ENCODE results near the gene PRPF31.

Gene PRPF31

GRCh38 chr19:54107876-54108490 is 7.6 kb upstream of the PRPF31 start:
- no peak for DNase-seq (ENCODE audit: low spot score)

DNA sequence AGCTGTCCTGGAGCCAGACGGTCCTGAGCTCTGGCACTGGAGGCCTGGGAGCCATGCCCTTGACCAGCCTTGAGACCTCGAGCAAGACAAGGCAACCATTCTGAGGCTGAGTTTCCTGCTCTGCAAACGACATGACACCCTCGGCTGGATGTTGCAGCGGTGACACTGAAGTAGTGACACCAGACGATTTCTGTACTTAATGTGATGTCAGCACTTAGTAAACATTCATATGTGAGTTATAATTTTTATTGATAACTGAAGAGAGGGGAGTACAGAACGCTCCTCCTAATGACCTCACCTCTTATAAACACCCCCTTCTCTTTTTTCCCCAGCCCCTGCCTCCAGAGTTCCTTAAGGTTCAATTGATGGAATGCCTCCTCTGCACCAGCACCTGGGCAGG is 7.1 kb upstream of the PRPF31 start:
- no peak for DNase-seq (ENCODE audit: low spot score)

GRCh38 chr19:54109651-54110050 is 5.9 kb upstream of the PRPF31 start:
- DNase-seq (ENCODE audit: low spot score), result no peak

DNA sequence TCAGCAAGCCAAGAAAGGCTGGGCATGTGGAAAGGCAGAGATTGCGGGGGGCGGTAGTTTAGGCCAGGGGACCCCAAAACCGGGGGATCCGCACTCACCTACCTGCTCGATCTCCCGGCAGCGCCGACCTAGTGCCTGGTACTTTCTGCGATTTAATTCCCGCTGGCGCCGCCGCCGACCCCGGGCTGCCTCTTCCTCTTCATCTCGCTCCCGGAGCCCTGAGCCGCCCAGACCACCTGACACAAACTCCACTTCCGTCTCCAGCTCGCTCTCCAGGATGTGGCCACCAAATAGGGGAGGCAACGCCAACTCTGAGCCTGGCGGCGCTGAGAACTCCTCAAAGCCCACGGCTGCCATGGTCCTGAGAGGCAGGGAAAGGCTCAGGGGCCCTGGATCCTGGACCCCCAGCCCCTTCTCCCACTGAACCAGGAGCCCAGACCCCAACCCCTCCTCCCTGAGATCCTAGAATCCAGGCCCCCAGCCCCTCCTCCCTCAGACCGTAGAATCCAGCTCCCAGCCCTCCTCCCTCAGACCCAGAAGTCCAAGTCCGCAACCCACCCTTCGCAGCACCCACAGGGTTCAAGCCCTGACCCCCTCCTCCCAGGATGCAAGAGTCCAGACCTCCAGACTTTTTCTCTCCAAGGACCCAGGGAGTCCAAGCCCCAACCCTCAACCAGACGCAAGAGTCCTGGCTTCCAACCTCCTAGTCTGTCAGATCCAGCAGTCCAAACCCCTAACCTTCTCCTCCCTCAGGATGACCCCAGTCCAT is 1.0 kb upstream of the PRPF31 start:
- DNase-seq (ENCODE audit: low spot score), result peak; percentile 38

DNA sequence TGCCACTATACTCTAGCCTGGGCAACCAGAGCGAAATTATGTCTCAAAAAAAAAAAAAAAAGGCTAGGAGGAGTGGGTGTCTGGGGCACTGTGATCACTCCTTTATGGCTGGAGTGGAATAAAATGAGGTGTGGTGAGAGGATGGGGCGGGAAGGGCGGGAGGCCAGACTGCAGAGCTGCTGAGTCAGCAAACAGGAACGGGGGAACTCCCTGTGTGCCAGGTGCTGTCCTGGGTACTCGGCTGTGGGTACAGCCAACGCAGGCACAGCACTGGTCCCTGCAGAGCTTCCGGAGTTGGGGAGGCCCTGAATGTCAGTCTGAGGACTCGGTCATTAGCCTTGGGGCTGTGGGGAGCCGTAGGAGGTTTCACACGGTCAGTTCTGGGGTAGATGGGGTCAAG is 5.7 kb downstream of the PRPF31 start:
- DNase-seq (ENCODE audit: low spot score), result no peak

GRCh38 chr19:54123682-54124081 is 8.1 kb downstream of the PRPF31 start:
- DNase-seq (ENCODE audit: low spot score), result no peak

- DNase-seq (ENCODE audit: low spot score), result no peak
These were observed 8.8 kb downstream of the PRPF31 start for GRCh38 chr19:54124393-54124792.

GRCh38 chr19:54125713-54126112 is 10.2 kb downstream of the PRPF31 start:
- DNase-seq (ENCODE audit: low spot score), result no peak

DNA sequence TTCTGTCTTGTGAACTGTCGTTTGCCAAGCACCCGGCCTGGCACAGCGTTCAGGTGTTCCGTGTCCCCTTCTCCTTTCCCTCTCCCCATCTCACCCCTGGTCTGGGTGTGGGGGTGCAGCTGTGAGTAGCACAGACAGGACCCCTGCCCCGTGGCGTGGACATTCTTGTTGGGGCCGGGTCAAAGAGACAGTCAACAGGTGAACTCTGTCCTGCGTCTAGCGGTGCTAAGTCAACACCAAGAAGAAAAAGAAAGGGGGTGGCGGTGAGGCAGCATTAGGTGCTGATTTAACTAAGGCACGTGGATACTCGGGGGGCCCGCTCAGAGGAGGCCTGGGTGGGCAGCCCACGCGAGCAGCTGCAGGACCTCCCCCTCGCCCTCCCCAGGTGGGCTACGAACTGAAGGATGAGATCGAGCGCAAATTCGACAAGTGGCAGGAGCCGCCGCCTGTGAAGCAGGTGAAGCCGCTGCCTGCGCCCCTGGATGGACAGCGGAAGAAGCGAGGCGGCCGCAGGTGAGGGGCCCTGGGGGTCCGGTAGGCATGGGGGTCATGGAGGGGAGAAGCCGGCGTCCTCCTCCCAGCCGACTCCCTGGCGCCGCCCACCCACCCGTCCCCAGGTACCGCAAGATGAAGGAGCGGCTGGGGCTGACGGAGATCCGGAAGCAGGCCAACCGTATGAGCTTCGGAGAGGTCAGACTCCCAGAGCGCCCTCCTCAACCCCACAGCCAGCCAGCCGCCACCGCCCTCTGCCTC is 12.3 kb downstream of the PRPF31 start:
- no peak for DNase-seq (ENCODE audit: low spot score)

GRCh38 chr19:54128441-54128725 is 12.8 kb downstream of the PRPF31 start:
- no peak for DNase-seq (ENCODE audit: low spot score)

DNA sequence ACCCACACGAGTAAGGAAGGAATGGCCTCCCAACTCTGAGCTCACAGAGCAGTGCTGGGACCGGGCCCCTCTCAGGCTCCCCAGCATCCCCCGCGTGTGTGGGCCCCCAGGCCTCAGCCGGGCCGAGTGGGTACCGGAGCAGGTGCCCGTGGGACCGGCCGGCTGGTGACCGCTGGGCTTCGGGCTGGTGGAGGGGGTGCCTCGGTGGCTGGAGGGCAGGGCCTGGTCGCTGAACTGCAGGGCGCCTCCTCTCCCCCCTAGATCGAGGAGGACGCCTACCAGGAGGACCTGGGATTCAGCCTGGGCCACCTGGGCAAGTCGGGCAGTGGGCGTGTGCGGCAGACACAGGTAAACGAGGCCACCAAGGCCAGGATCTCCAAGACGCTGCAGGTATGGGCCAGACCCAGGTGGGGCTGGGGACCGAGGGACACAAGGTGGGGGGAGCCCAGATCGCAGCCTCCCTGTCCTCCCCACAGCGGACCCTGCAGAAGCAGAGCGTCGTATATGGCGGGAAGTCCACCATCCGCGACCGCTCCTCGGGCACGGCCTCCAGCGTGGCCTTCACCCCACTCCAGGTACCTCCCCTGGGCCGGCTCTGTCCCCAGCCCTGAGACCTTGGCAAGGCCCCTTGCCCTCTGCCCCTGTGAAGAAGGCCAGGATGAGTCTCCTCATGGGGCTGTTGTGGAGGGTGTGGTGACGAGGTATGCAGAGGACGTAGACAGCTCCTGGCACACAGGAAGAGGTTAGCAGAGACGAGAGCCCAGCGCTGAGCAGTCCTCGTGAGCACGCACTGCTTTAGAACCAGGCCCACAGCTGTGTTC is 13.5 kb downstream of the PRPF31 start:
- DNase-seq (ENCODE audit: low spot score), result no peak

GRCh38 chr19:54129617-54129996 is 14.1 kb downstream of the PRPF31 start:
- DNase-seq (ENCODE audit: low spot score), result no peak

DNA sequence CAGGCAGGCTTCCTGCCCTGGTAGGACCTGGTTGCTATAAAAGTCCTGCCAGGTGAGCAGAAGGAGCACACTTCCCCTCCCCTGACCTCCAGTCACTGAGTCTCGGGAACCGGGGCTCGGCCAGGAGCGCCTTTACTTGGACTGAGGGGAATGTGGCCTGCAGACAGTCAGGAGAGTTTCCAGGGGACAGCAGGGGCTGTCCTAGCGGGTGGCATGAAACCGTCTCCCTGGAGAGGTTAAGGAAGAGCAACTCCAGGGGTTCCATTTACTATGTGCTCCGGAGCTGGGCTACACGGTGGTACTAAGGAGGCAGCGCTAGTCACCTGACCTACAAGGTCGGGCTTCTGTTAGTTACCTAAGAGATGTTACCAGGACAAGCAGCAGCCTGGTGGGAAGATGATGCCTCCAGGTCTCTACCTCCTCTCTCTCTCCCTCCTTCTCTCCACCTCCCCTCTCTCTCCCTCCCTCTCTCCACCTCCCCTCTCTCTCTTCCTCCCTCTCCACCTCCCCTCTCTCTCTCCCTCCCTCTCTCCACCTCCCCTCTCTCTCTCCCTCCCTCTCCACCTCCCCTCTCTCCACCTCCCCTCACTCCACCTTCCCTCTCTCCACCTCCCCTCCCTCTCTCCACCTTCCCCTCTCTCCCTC is 17.9 kb downstream of the PRPF31 start:
- DNase-seq (ENCODE audit: low spot score), result peak; percentile 41

- DNase-seq (ENCODE audit: low spot score), result no peak
These were observed 18.5 kb downstream of the PRPF31 start for GRCh38 chr19:54133957-54134590.

DNA sequence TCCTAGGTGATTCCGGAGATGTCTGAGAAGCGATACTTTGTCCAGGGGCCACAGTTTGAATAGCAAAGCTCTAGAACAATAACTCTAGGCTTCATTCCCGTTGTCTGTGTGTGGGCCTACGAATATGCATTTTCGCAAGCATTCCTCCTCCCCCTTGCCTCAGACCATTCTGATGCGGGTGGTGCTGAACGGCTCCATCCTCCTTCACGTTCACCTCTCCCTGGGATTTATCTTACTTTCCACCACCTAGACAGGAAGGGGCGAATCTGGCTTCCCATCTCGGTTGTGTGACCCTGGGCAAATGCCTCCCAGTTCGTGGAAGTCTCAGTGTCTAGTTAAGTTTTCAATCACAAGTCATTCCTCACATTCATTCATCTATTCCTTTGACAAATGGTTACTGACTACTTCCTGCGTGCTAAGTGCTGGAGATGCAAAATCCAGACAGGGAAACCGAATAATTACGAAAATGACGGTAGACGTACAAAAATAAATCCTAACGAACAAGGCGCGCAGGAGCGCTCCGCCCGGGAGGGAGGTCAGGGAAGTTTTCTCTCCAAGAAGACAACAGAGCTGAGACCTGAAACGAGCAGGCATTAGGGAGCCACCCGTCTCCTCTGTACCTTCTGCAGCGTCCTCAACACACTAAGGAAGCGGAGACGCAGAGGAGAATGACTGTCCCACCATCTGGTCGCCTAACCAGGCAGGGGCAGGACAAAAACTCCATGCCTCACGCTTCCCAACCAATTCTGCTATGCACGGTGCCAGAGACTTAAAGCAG is 20.7 kb downstream of the PRPF31 start:
- no peak for DNase-seq (ENCODE audit: low spot score)

DNA sequence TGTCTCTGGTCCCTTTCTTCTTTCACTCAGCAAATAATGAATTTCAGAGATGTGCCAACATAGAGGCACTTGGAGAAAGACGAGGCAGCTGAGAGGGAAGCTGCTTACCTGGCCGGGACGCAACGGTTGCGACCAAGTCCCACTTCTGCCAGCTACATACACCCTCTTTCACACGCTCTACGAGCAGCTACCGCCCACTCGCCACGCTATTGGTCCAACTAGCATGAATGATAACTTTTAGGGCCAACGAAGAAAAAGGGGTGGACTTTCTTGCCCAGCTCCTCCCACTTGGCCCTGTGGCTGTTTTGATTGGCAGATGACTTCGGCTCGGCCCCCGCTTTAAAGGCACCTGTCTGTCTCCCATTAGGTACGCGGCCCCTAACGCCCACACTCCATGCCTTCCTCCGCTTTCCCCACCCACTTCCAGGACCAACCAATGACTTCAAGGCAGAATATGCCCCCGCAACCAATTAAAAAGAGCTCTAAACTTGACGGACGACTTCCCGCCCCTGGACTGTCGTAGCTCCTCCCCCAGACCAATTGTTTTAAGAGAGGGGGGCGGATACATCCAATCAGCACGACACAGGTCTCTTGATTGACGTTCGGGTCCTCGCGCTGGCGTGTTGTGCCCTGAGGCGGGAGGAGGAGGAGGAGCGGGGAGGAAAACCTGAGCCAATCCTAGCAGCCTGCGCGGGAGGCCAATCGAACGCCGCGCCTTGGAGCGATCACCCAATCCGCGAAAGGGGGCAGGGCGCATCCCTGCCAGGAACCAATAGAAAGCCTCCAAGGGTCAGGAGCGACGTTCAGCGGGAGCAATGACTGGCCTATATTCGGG is 21.5 kb downstream of the PRPF31 start:
- peak; percentile 100 for DNase-seq (ENCODE audit: low spot score)

- no peak for DNase-seq (ENCODE audit: low spot score)
These were observed 22.3 kb downstream of the PRPF31 start, which contains the start of gene CNOT3 for GRCh38 chr19:54137699-54138488. TSS of gene CNOT3 (plus strand) at chr19:54137762. CDS start at chr19:54142979, 5,217 bp downstream.

DNA sequence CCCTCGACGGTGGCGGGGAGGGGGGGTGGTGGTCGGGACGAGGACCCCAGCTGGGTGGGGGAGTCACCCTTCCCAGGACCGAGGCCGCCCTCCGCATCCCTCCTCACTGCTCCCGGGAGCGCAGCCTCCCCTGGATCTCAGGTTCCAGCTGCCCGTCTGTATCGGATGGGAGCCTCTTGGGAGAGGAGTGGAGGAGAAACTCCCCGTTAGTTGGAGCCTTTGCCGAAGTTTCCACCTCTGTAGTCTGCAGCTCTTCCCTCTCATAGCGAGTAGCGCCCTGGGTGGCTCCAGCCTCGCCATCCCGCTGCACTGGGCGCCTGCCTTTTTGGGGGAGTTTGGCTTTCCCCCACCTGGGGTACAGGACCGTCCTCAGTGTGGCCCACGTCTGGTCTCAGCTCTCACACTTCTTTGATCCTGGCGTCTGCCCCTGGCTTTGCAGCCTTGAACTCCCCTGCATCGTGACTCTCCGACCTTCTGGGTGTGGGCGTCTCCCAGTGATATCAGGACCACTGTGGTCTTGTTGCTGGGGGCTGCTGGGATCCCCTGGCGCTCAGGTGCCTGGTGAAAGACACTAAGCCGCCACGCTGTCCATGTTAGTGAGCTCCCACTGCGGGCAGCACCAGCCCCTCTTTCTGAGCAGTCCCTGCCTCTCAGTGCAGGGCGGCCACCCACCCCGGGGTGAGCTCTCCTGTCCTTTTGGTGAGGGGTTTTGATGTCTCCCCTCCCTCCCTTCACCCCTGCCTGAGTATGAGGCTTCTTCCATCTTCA is 23.1 kb downstream of the PRPF31 start:
- no peak for DNase-seq (ENCODE audit: low spot score)

Measured in globus pallidus (tissue), 1 donor.